ENCODE measurements around the gene POLE3. TPM values are rescaled to one million over a fixed set of nuclear protein-coding genes. Genes with fewer than 3 reads are reported as not detected.

The POLE3 gene
- total RNA-seq, 5 donors from 2014 or later (not counting 1 experiment from before 2014, with no cell fraction given), result 47.2 to 59.1 (median 50.6) TPM

DNA sequence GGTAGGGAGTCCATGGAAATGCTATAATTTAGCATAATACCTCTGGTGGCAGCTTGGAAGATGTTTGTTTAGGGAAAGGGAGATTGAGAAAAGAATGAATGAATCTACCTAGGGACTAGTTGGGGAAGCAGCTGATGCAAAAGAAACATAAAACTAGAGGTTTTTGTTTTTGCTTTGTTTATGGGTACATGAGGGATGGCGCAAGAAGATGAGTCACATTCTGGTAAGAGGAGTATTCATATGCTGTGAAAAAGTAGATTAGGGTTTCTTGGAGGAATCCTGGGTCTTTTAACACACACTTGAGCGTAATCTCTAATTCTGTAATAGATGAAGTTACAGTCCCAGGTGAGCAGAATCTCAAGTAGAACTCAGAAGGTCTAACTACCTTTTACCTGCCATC lies 17.2 kb upstream of the POLE3 start:
- POLR2A ChIA-PET, result no interaction called here

GRCh38 chr9:113426701-113427100 lies 16.2 kb upstream of the POLE3 start:
- ChIA-PET CTCF (interaction anchor here (0.6 to 0.7 kb wide), 3 partner anchors 28 to 232 kb away, joined by 3 to 5 read pairs (median 4); no protein-coding TSS in a partner anchor), POLR2A (interaction anchor here in 1 of 2 donors (0.6 kb wide), 1 partner anchor 108 kb away, joined by 7 read pairs; no protein-coding TSS in a partner anchor)
- Histone ChIP-seq H3K4me1 (ENCODE audit: control insufficient read depth in 1 of 2, extremely low read depth in 1 of 2, insufficient read depth in 2 of 2, low read length in 2 of 2) (no peaks in the 10 kb centered on the region), H3K27ac (ENCODE audit: low read length) (no peak overlapping the region), H3K36me3 (ENCODE audit: control insufficient read depth in 2 of 2, extremely low read depth in 1 of 2, insufficient read depth in 1 of 2, low read length in 1 of 2) (no peaks in the 10 kb centered on the region), H3K9me3 (no peaks in the 10 kb centered on the region), H3K4me3 (ENCODE audit: control insufficient read depth in 1 of 2, extremely low read depth in 1 of 2, low read length in 1 of 2) (no peak overlapping the region), H3K27me3 (replicated peaks in 1 of 2; ENCODE audit: control insufficient read depth in 2 of 2, extremely low read depth in 1 of 2, insufficient read depth in 2 of 2, low read length in 1 of 2) (no peaks in the 10 kb centered on the region)
- Mint-ChIP-seq H3K9me3 (no peaks in the 10 kb centered on the region), H3K27ac (no peak overlapping the region), H3K4me1 (no peaks in the 10 kb centered on the region), H3K4me3 (no peak overlapping the region), H3K36me3 (no peaks in the 10 kb centered on the region), H3K27me3 (peaks cover 8 to 9% of the 10 kb centered on the region in 2 donors)
- no peak for DNase-seq
- ATAC-seq (replicated peaks in 1 of 4), result no peak
- no CpG with 5 or more reads among the region's 1 CpG for WGBS (ENCODE audit: insufficient coverage)

More for the DNA sequence above, 17.2 kb upstream of the POLE3 start:
- Mint-ChIP-seq H3K27ac (no peak overlapping the region), H3K9me3 (no peaks in the 10 kb centered on the region), H3K27me3 (peaks cover 8 to 9% of the 10 kb centered on the region in 2 donors), H3K4me1 (no peaks in the 10 kb centered on the region), H3K36me3 (no peaks in the 10 kb centered on the region), H3K4me3 (no peak overlapping the region)
- 100% methylated on average over 1 of the region's 2 CpGs for WGBS (ENCODE audit: insufficient coverage)
- Histone ChIP-seq H3K36me3 (ENCODE audit: control insufficient read depth in 2 of 2, extremely low read depth in 1 of 2, insufficient read depth in 1 of 2, low read length in 1 of 2) (no peaks in the 10 kb centered on the region), H3K4me3 (ENCODE audit: control insufficient read depth in 1 of 2, extremely low read depth in 1 of 2, low read length in 1 of 2) (no peak overlapping the region), H3K4me1 (ENCODE audit: control insufficient read depth in 1 of 2, extremely low read depth in 1 of 2, insufficient read depth in 2 of 2, low read length in 2 of 2) (no peaks in the 10 kb centered on the region), H3K27me3 (replicated peaks in 1 of 2; ENCODE audit: control insufficient read depth in 2 of 2, extremely low read depth in 1 of 2, insufficient read depth in 2 of 2, low read length in 1 of 2) (no peaks in the 10 kb centered on the region), H3K27ac (ENCODE audit: low read length) (no peak overlapping the region), H3K9me3 (no peaks in the 10 kb centered on the region)
- DNase-seq (no peak), ATAC-seq (replicated peaks in 1 of 4) (no peak)
- CTCF ChIA-PET, result interaction anchor here (0.7 to 1.1 kb wide), 2 partner anchors 89 to 1244 kb away, joined by 3 to 4 read pairs; no protein-coding TSS in a partner anchor

DNA sequence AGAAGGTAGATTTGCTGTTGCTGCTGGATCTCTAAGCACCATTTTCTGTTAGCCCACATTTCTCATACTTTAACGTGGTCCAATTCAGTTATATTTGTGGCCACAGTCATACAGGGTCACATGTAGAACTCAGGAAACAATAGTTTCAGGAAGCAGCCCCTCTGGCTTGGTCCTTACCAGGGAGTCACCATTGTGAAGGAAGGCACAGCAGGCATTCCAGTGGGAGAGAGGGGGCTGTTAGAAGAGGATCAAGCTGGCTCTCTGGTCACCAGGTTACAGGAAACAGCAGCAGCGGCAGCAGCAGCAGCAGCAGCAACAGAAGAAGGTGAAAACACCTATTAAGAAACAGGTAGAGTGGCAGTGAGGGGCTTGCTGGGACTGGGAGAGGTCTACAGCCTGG lies 14.6 kb upstream of the POLE3 start:
- ATAC-seq (replicated peaks in 1 of 4), result no peak
- H3K27me3 Mint-ChIP-seq, result peaks cover 8 to 9% of the 10 kb centered on the region in 2 donors
- H3K4me1 ChIP-seq (ENCODE audit: control insufficient read depth in 1 of 2, extremely low read depth in 1 of 2, insufficient read depth in 2 of 2, low read length in 2 of 2), result no peaks in the 10 kb centered on the region
- no peak overlapping the region for H3K27ac Mint-ChIP-seq
- no peaks in the 10 kb centered on the region for H3K9me3 Mint-ChIP-seq
- no peaks in the 10 kb centered on the region for H3K36me3 Mint-ChIP-seq
- no peaks in the 10 kb centered on the region for H3K36me3 ChIP-seq (ENCODE audit: control insufficient read depth in 2 of 2, extremely low read depth in 1 of 2, insufficient read depth in 1 of 2, low read length in 1 of 2)
- H3K4me3 Mint-ChIP-seq, result no peak overlapping the region
- H3K9me3 ChIP-seq, result no peaks in the 10 kb centered on the region
- ChIA-PET CTCF (no interaction called here), POLR2A (no interaction called here)
- H3K4me1 Mint-ChIP-seq, result no peaks in the 10 kb centered on the region
- DNase-seq, result no peak
- no peak overlapping the region for H3K4me3 ChIP-seq (ENCODE audit: control insufficient read depth in 1 of 2, extremely low read depth in 1 of 2, low read length in 1 of 2)
- 44% methylated on average over 1 of the region's 2 CpGs for WGBS (ENCODE audit: insufficient coverage)
- no peaks in the 10 kb centered on the region for H3K27me3 ChIP-seq (replicated peaks in 1 of 2; ENCODE audit: control insufficient read depth in 2 of 2, extremely low read depth in 1 of 2, insufficient read depth in 2 of 2, low read length in 1 of 2)
- no peak overlapping the region for H3K27ac ChIP-seq (ENCODE audit: low read length)

- H3K27ac Mint-ChIP-seq, result no peak overlapping the region
- H3K9me3 Mint-ChIP-seq, result no peaks in the 10 kb centered on the region
- ATAC-seq (replicated peaks in 1 of 4), result no peak
- no peaks in the 10 kb centered on the region for H3K27me3 ChIP-seq (replicated peaks in 1 of 2; ENCODE audit: control insufficient read depth in 2 of 2, extremely low read depth in 1 of 2, insufficient read depth in 2 of 2, low read length in 1 of 2)
- POLR2A ChIA-PET, result no interaction called here
- DNase-seq, result no peak
- no peaks in the 10 kb centered on the region for H3K4me1 ChIP-seq (ENCODE audit: control insufficient read depth in 1 of 2, extremely low read depth in 1 of 2, insufficient read depth in 2 of 2, low read length in 2 of 2)
- no peak overlapping the region for H3K27ac ChIP-seq (ENCODE audit: low read length)
- no peak overlapping the region for H3K4me3 ChIP-seq (ENCODE audit: control insufficient read depth in 1 of 2, extremely low read depth in 1 of 2, low read length in 1 of 2)
- no peak overlapping the region for H3K4me3 Mint-ChIP-seq
- CTCF ChIA-PET, result interaction anchor here (0.5 to 0.7 kb wide), 2 partner anchors 25 to 231 kb away, joined by 3 read pairs; no protein-coding TSS in a partner anchor
- no peaks in the 10 kb centered on the region for H3K36me3 Mint-ChIP-seq
- peaks cover 8 to 9% of the 10 kb centered on the region in 2 donors for H3K27me3 Mint-ChIP-seq
- WGBS (ENCODE audit: insufficient coverage), result no CpG with 5 or more reads among the region's 3 CpGs
- H3K36me3 ChIP-seq (ENCODE audit: control insufficient read depth in 2 of 2, extremely low read depth in 1 of 2, insufficient read depth in 1 of 2, low read length in 1 of 2), result no peaks in the 10 kb centered on the region
- no peaks in the 10 kb centered on the region for H3K4me1 Mint-ChIP-seq
- no peaks in the 10 kb centered on the region for H3K9me3 ChIP-seq
These were observed 11.3 kb upstream of the POLE3 start for GRCh38 chr9:113421726-113422125.

DNA sequence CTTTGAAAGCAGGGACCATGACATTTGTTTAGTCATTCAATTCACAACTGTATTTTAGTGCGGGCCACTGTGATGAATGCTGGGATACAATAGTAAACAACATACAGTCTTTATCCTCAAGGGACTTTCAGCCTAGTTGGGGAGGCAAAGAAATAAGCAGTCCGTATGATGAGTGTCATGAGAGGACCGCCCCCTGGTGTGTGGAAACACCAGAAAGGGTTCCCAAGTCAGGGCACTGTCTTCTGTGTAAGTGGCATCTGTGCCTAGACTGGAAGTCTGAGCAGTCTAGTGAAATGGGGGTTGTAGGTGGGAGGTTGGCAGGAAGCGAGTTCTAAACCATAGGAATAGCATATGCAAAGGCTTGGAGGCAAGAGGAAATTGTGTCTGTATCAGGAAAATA lies 6.9 kb upstream of the POLE3 start:
- WGBS (ENCODE audit: insufficient coverage), result 68% methylated on average over 2 of the region's 4 CpGs
- Mint-ChIP-seq H3K36me3 (no peaks in the 10 kb centered on the region), H3K9me3 (no peaks in the 10 kb centered on the region), H3K4me1 (no peaks in the 10 kb centered on the region), H3K27ac (no peak overlapping the region), H3K4me3 (no peak overlapping the region), H3K27me3 (no peaks in the 10 kb centered on the region)
- H3K9me3 ChIP-seq, result no peaks in the 10 kb centered on the region
- ATAC-seq (replicated peaks in 1 of 4) (no peak), DNase-seq (peak in 1 of 35 experiments; percentile 33)
- H3K36me3 ChIP-seq (ENCODE audit: control insufficient read depth in 2 of 2, extremely low read depth in 1 of 2, insufficient read depth in 1 of 2, low read length in 1 of 2), result no peaks in the 10 kb centered on the region
- H3K4me3 ChIP-seq (ENCODE audit: control insufficient read depth in 1 of 2, extremely low read depth in 1 of 2, low read length in 1 of 2), result no peak overlapping the region
- no peak overlapping the region for H3K27ac ChIP-seq (ENCODE audit: low read length)
- CTCF ChIA-PET, result no interaction called here
- H3K27me3 ChIP-seq (replicated peaks in 1 of 2; ENCODE audit: control insufficient read depth in 2 of 2, extremely low read depth in 1 of 2, insufficient read depth in 2 of 2, low read length in 1 of 2), result no peaks in the 10 kb centered on the region
- POLR2A ChIA-PET, result no interaction called here
- no peaks in the 10 kb centered on the region for H3K4me1 ChIP-seq (ENCODE audit: control insufficient read depth in 1 of 2, extremely low read depth in 1 of 2, insufficient read depth in 2 of 2, low read length in 2 of 2)

DNA sequence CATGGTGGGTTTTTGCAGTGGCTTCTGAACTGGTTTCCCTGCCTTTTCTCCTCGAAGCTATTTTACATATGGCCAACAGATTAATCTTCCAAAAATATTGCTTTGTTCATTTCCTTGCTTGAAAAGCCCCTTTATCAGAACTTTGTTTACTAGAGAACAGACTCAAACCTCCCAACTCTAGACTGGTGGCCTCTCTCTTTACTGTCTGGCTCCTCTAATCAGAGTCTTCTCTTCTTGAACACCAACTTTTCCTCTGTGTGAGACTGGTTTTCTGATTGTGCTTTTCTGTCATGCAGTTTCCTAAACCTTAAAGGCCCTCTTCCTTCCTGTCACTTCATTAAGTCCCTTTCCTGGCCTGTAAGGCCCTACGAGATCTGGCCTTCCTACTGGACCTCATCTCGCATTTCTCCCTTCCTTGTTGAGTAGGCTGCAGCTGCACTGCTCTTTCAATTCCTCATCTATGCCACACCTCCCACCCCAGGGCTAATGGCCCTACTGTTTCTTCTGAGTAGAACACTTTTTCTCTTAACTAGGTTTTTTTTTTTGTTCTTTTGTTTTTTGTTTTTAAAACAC lies 5.8 kb upstream of the POLE3 start:
- Mint-ChIP-seq H3K27ac (no peak overlapping the region), H3K36me3 (no peaks in the 10 kb centered on the region), H3K9me3 (no peaks in the 10 kb centered on the region), H3K27me3 (no peaks in the 10 kb centered on the region), H3K4me1 (peaks cover 0 to 1% (median 0%) of the 10 kb centered on the region in 3 donors), H3K4me3 (no peak overlapping the region)
- Histone ChIP-seq H3K4me3 (ENCODE audit: control insufficient read depth in 1 of 2, extremely low read depth in 1 of 2, low read length in 1 of 2) (no peak overlapping the region), H3K27ac (ENCODE audit: low read length) (no peak overlapping the region), H3K4me1 (ENCODE audit: control insufficient read depth in 1 of 2, extremely low read depth in 1 of 2, insufficient read depth in 2 of 2, low read length in 2 of 2) (peaks cover 0 to 7% of the 10 kb centered on the region in 2 experiments), H3K9me3 (no peaks in the 10 kb centered on the region), H3K27me3 (replicated peaks in 1 of 2; ENCODE audit: control insufficient read depth in 2 of 2, extremely low read depth in 1 of 2, insufficient read depth in 2 of 2, low read length in 1 of 2) (no peaks in the 10 kb centered on the region), H3K36me3 (ENCODE audit: control insufficient read depth in 2 of 2, extremely low read depth in 1 of 2, insufficient read depth in 1 of 2, low read length in 1 of 2) (no peaks in the 10 kb centered on the region)
- CTCF ChIA-PET, result interaction anchor here (0.7 kb wide), 2 partner anchors 49 to 173 kb away, joined by 3 to 4 read pairs; no protein-coding TSS in a partner anchor
- WGBS (ENCODE audit: insufficient coverage), result 61% methylated on average over 3 of the region's 3 CpGs
- POLR2A ChIA-PET, result no interaction called here
- peak in 1 of 35 experiments; percentile 5 for DNase-seq
- ATAC-seq (replicated peaks in 1 of 4), result no peak

Data from T-cell (primary cell).